HL-60 (cell line): ENCODE measurements around the gene CLTA.

ENCODE experiments used
- GABPA ChIP-seq: IDR thresholded peaks from 2 replicates; pipeline ENCODE4 v1.6.1; 2012; ENCODE audit warnings: low read depth
- POLR2AphosphoS5 ChIP-seq: IDR thresholded peaks from 2 replicates; pipeline ENCODE4 v1.6.1; 2012; ENCODE audit warnings: low read depth
- SPI1 ChIP-seq: IDR thresholded peaks from 2 replicates; pipeline ENCODE4 v1.6.1; 2012; ENCODE audit warnings: low read depth, mild to moderate bottlenecking, borderline replicate concordance
- TF ChIP-seq, protein P1 (sequence below): IDR thresholded peaks from one replicate; pipeline ENCODE4 v1.5.1; 2011; ENCODE audit warnings: low read length, control low read depth, inconsistent platforms; ENCODE audit not compliant: insufficient read depth
- TF ChIP-seq, protein P2 (sequence below): IDR thresholded peaks from 2 replicates; pipeline ENCODE4 v1.6.1; 2012; ENCODE audit warnings: low read depth; ENCODE audit not compliant: insufficient replicate concordance

DNA sequence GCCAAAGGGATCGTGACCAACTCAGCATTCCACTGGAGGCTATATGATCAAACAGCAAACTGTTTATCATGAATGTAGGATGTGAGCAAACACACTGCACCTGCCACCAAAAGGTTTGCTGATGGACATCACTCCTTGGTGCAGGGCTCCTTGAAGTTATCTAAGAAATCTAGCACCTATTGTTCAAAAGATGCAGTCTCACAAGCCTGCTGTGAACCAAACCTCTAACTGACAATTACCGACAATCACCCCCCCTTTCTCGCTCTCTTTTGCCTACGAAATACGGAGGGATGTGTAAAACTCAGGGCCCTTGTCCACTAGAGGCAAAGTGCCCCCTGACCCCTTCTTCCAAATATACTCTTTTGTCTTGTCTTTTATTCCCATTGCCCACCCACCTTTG is 2.5 kb upstream of the CLTA start:
- TF ChIP-seq, protein P1, sequence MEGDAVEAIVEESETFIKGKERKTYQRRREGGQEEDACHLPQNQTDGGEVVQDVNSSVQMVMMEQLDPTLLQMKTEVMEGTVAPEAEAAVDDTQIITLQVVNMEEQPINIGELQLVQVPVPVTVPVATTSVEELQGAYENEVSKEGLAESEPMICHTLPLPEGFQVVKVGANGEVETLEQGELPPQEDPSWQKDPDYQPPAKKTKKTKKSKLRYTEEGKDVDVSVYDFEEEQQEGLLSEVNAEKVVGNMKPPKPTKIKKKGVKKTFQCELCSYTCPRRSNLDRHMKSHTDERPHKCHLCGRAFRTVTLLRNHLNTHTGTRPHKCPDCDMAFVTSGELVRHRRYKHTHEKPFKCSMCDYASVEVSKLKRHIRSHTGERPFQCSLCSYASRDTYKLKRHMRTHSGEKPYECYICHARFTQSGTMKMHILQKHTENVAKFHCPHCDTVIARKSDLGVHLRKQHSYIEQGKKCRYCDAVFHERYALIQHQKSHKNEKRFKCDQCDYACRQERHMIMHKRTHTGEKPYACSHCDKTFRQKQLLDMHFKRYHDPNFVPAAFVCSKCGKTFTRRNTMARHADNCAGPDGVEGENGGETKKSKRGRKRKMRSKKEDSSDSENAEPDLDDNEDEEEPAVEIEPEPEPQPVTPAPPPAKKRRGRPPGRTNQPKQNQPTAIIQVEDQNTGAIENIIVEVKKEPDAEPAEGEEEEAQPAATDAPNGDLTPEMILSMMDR = no peak
- no peak for TF ChIP-seq POLR2AphosphoS5
- TF ChIP-seq GABPA = no peak
- TF ChIP-seq, protein P2, sequence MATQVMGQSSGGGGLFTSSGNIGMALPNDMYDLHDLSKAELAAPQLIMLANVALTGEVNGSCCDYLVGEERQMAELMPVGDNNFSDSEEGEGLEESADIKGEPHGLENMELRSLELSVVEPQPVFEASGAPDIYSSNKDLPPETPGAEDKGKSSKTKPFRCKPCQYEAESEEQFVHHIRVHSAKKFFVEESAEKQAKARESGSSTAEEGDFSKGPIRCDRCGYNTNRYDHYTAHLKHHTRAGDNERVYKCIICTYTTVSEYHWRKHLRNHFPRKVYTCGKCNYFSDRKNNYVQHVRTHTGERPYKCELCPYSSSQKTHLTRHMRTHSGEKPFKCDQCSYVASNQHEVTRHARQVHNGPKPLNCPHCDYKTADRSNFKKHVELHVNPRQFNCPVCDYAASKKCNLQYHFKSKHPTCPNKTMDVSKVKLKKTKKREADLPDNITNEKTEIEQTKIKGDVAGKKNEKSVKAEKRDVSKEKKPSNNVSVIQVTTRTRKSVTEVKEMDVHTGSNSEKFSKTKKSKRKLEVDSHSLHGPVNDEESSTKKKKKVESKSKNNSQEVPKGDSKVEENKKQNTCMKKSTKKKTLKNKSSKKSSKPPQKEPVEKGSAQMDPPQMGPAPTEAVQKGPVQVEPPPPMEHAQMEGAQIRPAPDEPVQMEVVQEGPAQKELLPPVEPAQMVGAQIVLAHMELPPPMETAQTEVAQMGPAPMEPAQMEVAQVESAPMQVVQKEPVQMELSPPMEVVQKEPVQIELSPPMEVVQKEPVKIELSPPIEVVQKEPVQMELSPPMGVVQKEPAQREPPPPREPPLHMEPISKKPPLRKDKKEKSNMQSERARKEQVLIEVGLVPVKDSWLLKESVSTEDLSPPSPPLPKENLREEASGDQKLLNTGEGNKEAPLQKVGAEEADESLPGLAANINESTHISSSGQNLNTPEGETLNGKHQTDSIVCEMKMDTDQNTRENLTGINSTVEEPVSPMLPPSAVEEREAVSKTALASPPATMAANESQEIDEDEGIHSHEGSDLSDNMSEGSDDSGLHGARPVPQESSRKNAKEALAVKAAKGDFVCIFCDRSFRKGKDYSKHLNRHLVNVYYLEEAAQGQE = no peak
- TF ChIP-seq SPI1 = no peak
